K562 (cell line): ENCODE data around the gene NMT1. TPM values are rescaled to one million over a fixed set of nuclear protein-coding genes. Genes with fewer than 3 reads are reported as not detected.

ENCODE experiments used
- CC2D1A ChIP-seq: fragments of 450-650 bp; IDR thresholded peaks from 2 replicates; pipeline ENCODE4 v1.6.1; 2017; ENCODE audit warnings: mild to moderate bottlenecking
- CHCHD3 ChIP-seq: fragments of 250-450 bp; sonication (Bioruptor Pico); IDR thresholded peaks from 2 replicates; pipeline ENCODE4 v2.1.2; 2022; ENCODE audit warnings: mild to moderate bottlenecking
- GTF2F1 ChIP-seq: IDR thresholded peaks from 2 replicates; pipeline ENCODE4 v1.6.1; 2011; ENCODE audit warnings: low read depth, low read length, improper control_type of control experiment
- HNRNPK ChIP-seq: fragments of 200-400 bp; formaldehyde crosslinking; IDR thresholded peaks from one replicate; pipeline ENCODE4 v1.6.1; 2018; ENCODE audit warnings: mild to moderate bottlenecking, low read depth, low read length; ENCODE audit not compliant: poor library complexity, severe bottlenecking
- HNRNPUL1 ChIP-seq: fragments of 200-400 bp; formaldehyde crosslinking; IDR thresholded peaks from 2 replicates; pipeline ENCODE4 v1.6.1; 2017; ENCODE audit warnings: low read length
- MCM7 ChIP-seq, 2 experiments: fragments of 450-650 bp; IDR thresholded peaks; 2 replicates each; pipeline ENCODE4 v1.6.1; 2016 to 2018
- NELFE ChIP-seq: IDR thresholded peaks from 2 replicates; pipeline ENCODE4 v1.6.1; 2011; ENCODE audit warnings: mild to moderate bottlenecking; ENCODE audit not compliant: insufficient read depth, insufficient read length
- NR3C1 ChIP-seq: sonication (generic); formaldehyde crosslinking; IDR thresholded peaks from 2 replicates; pipeline ENCODE4 v1.8.1; 2022; ENCODE audit warnings: missing genetic modification reagents
- PHB ChIP-seq: fragments of 250-450 bp; sonication (Bioruptor Pico); IDR thresholded peaks from 2 replicates; pipeline ENCODE4 v1.5.0; 2021
- POLR2AphosphoS2 ChIP-seq: IDR thresholded peaks from 2 replicates; pipeline ENCODE4 v1.6.1; 2012; ENCODE audit warnings: low read length, improper control_type of control experiment
- RBM14 ChIP-seq: fragments of 200-400 bp; formaldehyde crosslinking; IDR thresholded peaks from 2 replicates; pipeline ENCODE4 v1.6.1; 2018; ENCODE audit warnings: low read depth, mild to moderate bottlenecking, low read length, moderate library complexity, borderline replicate concordance; ENCODE audit not compliant: insufficient read depth
- RBM34 ChIP-seq: fragments of 200-400 bp; formaldehyde crosslinking; IDR thresholded peaks from 2 replicates; pipeline ENCODE4 v1.6.1; 2018; ENCODE audit warnings: low read length, borderline replicate concordance; ENCODE audit not compliant: insufficient read depth
- SMAD2 ChIP-seq: fragments of 150-350 bp; IDR thresholded peaks from 2 replicates; pipeline ENCODE4 v1.6.1; 2014; ENCODE audit warnings: low read depth, mild to moderate bottlenecking, low read length
- SNIP1 ChIP-seq: fragments of 450-650 bp; IDR thresholded peaks from 2 replicates; pipeline ENCODE4 v1.7.1; 2017; ENCODE audit warnings: low read depth, mild to moderate bottlenecking
- SRF ChIP-seq, 2 experiments: fragments of 250-450, 450-650 bp in 1 of 2; sonication (Bioruptor Pico) in 1 of 2; sonication (generic) in 1 of 2; formaldehyde crosslinking; IDR thresholded peaks; 2 replicates each; pipeline versions ENCODE4 v1.5.0 to v1.5.1; 2020 to 2022; ENCODE audit warnings: mild to moderate bottlenecking in 1 of 2, missing genetic modification reagents in 1 of 2
- TARDBP ChIP-seq: fragments of 450-650 bp; IDR thresholded peaks from 2 replicates; pipeline ENCODE4 v1.6.1; 2016
- TOE1 ChIP-seq, 2 experiments: fragments of 450-650 bp in 1 of 2; sonication (generic) in 1 of 2; formaldehyde crosslinking in 1 of 2; IDR thresholded peaks; 2 replicates each; pipeline versions ENCODE4 v1.7.1 to v1.8.0; 2016 to 2022; ENCODE audit warnings: borderline replicate concordance in 2 of 2, mild to moderate bottlenecking in 2 of 2, antibody characterized with exemption in 1 of 2, inconsistent platforms in 1 of 2, low read depth in 1 of 2, missing genetic modification reagents in 1 of 2, moderate library complexity in 1 of 2
- ZNF121 ChIP-seq: sonication (generic); formaldehyde crosslinking; conservative IDR thresholded peaks from 2 replicates; pipeline ENCODE4 v1.8.0; 2022; ENCODE audit warnings: missing genetic modification reagents
- ZNF311 ChIP-seq: fragments of 250-450 bp; sonication (Bioruptor Pico); IDR thresholded peaks from 2 replicates; pipeline ENCODE4 v1.4.0; 2020; ENCODE audit warnings: mild to moderate bottlenecking, moderate library complexity
- polyA plus RNA-seq, 8 experiments: library from polyadenylated mRNA; depleted of rRNA in 4 of 8; stranded (reverse) in 5 of 8; unstranded in 3 of 8; fragments of >200 nt; fragmentation: Nextera tagmentation in 2 of 8; fragmentation: Illumina TruSeq in 1 of 8; extraction: Ambion mirVana in 2 of 8; extraction: Trizol in 1 of 8; gene quantifications; 2 replicates each; pipeline versions ENCODE4 v1.2.1 to v1.2.3, GENCODE V29; 2011 to 2014; ENCODE audit warnings: inconsistent platforms in 1 of 8, missing spikeins in 1 of 8
- total RNA-seq, 7 experiments: library from RNA; depleted of rRNA in 6 of 7; stranded (reverse); fragments of >200 nt in 6 of 7; fragmentation: Illumina TruSeq in 2 of 7; extraction: Trizol in 2 of 7; gene quantifications; 2 replicates each; pipeline versions ENCODE4 v1.2.1 to v1.2.3, GENCODE V29; 2011 to 2021; ENCODE audit warnings: low replicate concordance in 1 of 7
- TF ChIP-seq, protein P1 (sequence below): sonication (generic); formaldehyde crosslinking; IDR thresholded peaks from 2 replicates; pipeline ENCODE4 v1.8.0; 2022; ENCODE audit warnings: mild to moderate bottlenecking, missing genetic modification reagents
- TF ChIP-seq, protein P2 (sequence below): sonication (generic); formaldehyde crosslinking; IDR thresholded peaks from 2 replicates; pipeline ENCODE4 v1.9.0; 2022; ENCODE audit warnings: mild to moderate bottlenecking, missing genetic modification reagents
- TF ChIP-seq, protein P3 (sequence below): sonication (generic); formaldehyde crosslinking; IDR thresholded peaks from 2 replicates; pipeline ENCODE4 v1.8.0; 2023; ENCODE audit warnings: missing genetic modification reagents, mild to moderate bottlenecking, borderline replicate concordance

The NMT1 gene
- total and polyA plus RNA-seq, 9 of the 15 experiments (the other 6 are each of a cell fraction or from before 2014, with no cell fraction given): 86.7 to 569 (median 213) TPM

DNA sequence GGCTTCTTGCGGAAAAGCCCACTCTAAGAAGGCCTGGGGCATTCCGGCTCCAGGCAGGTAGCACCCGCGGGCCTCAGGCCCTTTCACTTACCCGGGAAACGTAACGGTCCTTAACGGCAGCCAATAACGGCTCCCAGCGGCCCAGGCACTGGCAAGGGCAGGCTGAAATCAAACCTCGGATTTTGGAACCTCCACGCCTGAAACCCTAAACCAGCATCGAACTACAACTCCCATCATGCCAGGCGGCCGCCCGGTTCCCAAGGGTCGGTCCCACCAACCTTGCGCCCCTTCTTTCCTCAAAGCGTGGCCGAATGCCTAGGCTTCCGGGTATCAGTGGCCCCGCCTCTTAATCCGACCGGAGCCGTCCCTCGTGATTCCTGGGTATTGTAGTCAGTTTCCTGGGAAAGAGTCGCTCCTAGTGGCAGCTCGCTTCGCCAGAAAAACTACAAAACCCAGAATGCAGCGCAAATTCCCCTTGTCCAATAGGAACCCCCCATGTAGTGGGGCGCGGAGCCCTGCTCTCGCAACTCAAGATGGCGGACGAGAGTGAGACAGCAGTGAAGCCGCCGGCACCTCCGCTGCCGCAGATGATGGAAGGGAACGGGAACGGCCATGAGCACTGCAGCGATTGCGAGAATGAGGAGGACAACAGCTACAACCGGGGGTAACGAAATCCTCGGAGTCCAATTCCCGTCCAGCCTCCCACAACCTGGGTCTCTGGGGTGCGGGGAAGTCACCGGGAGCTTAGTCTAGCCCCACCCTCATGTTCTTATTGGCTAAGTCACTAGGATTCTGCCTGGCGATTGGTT is at the start of gene NMT1 (continued):
- TF ChIP-seq, protein P1, sequence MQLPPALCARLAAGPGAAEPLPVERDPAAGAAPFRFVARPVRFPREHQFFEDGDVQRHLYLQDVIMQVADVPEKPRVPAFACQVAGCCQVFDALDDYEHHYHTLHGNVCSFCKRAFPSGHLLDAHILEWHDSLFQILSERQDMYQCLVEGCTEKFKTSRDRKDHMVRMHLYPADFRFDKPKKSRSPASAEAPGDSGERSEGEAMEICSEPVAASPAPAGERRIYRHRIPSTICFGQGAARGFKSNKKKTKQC: peak; percentile 31; the same call in 1 of the 2 replicates
- TF ChIP-seq, protein P2, sequence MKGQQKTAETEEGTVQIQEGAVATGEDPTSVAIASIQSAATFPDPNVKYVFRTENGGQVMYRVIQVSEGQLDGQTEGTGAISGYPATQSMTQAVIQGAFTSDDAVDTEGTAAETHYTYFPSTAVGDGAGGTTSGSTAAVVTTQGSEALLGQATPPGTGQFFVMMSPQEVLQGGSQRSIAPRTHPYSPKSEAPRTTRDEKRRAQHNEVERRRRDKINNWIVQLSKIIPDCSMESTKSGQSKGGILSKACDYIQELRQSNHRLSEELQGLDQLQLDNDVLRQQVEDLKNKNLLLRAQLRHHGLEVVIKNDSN: peak; percentile 56
- TF ChIP-seq ZNF121 (CRISPR knock-in tag): no peak
- TF ChIP-seq PHB: 0 out of 2 replicates have a peak, but pooled peaks have one; percentile 27
- TF ChIP-seq TARDBP: 0 out of 2 replicates have a peak, but pooled peaks have one; percentile 25
- TF ChIP-seq TOE1 (IDR thresholded peaks at IDR 0.05; ENCODE audit: borderline replicate concordance): peak; percentile 32; the same call in 1 of the 2 replicates
- TF ChIP-seq TOE1 (CRISPR knock-in tag; IDR thresholded peaks at IDR 0.05; ENCODE audit: borderline replicate concordance, low read depth): no peak
- TF ChIP-seq HNRNPK: no peak
- no peak for TF ChIP-seq SNIP1
- TF ChIP-seq SMAD2: no peak
- TF ChIP-seq ZNF311: no peak; the same call in 1 of the 2 replicates
- no peak for TF ChIP-seq HNRNPUL1
- TF ChIP-seq SRF (CRISPR knock-in tag; IDR thresholded peaks at IDR 0.05): peak in 1 of 2 experiments; percentile 39; a peak in 2 of 4 replicates
- TF ChIP-seq, protein P3, sequence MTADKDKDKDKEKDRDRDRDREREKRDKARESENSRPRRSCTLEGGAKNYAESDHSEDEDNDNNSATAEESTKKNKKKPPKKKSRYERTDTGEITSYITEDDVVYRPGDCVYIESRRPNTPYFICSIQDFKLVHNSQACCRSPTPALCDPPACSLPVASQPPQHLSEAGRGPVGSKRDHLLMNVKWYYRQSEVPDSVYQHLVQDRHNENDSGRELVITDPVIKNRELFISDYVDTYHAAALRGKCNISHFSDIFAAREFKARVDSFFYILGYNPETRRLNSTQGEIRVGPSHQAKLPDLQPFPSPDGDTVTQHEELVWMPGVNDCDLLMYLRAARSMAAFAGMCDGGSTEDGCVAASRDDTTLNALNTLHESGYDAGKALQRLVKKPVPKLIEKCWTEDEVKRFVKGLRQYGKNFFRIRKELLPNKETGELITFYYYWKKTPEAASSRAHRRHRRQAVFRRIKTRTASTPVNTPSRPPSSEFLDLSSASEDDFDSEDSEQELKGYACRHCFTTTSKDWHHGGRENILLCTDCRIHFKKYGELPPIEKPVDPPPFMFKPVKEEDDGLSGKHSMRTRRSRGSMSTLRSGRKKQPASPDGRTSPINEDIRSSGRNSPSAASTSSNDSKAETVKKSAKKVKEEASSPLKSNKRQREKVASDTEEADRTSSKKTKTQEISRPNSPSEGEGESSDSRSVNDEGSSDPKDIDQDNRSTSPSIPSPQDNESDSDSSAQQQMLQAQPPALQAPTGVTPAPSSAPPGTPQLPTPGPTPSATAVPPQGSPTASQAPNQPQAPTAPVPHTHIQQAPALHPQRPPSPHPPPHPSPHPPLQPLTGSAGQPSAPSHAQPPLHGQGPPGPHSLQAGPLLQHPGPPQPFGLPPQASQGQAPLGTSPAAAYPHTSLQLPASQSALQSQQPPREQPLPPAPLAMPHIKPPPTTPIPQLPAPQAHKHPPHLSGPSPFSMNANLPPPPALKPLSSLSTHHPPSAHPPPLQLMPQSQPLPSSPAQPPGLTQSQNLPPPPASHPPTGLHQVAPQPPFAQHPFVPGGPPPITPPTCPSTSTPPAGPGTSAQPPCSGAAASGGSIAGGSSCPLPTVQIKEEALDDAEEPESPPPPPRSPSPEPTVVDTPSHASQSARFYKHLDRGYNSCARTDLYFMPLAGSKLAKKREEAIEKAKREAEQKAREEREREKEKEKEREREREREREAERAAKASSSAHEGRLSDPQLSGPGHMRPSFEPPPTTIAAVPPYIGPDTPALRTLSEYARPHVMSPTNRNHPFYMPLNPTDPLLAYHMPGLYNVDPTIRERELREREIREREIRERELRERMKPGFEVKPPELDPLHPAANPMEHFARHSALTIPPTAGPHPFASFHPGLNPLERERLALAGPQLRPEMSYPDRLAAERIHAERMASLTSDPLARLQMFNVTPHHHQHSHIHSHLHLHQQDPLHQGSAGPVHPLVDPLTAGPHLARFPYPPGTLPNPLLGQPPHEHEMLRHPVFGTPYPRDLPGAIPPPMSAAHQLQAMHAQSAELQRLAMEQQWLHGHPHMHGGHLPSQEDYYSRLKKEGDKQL (CRISPR knock-in tag): no peak
- TF ChIP-seq NR3C1 (CRISPR knock-in tag): no peak
- no peak for TF ChIP-seq NELFE
- peak; percentile 76; the same call in 1 of the 2 replicates for TF ChIP-seq CHCHD3 (CRISPR knock-in tag)
- TF ChIP-seq POLR2AphosphoS2: no peak
- TF ChIP-seq RBM14: no peak
- no peak for TF ChIP-seq MCM7 (IDR thresholded peaks at IDR 0.05)
- no peak for TF ChIP-seq RBM34
- no peak for TF ChIP-seq CC2D1A
- TF ChIP-seq GTF2F1: no peak; the same call in 1 of the 2 replicates
